ENCODE data around the gene USP6NL.
"Not testable (repeated sequence)": the region's sequence is repeated elsewhere in the genome, so short reads cannot be mapped to it uniquely, and the experiment has no call there.

Gene USP6NL

DNA sequence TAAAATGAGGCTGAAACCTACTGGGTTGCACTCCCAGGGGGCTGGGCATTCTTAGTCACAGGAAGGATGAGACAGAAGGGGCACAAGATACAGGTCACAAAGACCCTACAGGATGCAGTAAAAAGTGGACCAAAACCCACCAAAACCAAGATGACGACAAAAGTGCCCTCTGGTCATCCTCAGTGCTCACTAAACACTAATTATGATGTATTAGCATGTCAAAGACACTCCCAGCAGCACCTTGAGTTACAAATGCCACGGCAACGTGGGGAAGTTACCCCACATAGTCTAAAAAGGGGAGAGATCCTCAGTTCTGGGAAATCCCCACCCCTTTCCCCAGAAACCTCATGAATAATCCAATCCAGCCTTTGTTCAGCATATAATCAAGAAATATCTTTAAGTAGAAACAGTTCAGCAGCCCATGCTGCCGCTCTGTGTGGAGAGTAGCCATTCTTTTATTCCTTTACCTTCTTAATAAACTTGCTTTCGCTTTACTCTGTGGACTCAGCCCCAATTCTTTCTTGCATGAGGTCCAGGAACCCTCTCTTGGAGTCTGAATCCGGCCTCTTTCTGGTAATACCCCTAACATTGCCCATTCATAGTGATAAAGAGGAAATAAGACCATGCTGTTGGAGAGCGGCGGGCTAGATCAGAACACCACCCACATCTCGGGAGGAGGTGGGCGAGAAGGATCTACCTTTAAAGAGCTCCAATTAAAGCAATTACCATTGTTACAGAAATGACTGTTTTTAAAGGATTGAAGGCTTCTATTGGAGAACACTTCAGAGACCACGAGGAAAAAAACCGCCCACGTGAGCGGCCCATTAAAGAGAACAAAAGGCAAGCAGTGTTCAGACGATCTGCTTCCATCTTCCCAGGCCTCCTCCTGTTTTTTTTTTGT, 170.9 kb downstream of the USP6NL start:
- no peak for DNase-seq

DNA sequence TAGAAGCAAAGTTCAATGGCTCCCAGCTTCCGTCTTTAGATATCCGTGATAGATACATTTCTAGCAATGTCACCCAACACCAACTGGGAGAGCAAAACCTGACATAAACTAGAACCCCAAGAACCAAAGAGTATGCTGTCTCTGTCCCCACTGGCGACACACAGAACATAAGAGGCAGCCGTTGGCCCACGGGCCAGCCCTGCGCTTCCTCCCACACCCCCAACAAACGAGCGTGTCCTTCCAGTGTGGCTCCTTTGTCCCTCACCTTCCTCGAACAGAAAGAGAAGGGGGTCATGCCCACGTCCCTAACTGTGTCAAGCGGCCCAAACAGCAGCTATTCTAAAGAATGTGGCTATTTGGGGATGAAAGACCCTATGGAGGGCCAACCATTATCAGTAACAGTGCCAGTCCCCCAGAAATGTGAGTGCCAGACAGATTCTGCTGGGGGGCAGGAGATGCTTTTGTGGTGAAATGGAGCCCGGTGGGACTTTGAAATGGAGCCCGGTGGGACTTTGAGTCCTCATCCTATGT, 171.9 kb downstream of the USP6NL start:
- DNase-seq = no peak

DNA sequence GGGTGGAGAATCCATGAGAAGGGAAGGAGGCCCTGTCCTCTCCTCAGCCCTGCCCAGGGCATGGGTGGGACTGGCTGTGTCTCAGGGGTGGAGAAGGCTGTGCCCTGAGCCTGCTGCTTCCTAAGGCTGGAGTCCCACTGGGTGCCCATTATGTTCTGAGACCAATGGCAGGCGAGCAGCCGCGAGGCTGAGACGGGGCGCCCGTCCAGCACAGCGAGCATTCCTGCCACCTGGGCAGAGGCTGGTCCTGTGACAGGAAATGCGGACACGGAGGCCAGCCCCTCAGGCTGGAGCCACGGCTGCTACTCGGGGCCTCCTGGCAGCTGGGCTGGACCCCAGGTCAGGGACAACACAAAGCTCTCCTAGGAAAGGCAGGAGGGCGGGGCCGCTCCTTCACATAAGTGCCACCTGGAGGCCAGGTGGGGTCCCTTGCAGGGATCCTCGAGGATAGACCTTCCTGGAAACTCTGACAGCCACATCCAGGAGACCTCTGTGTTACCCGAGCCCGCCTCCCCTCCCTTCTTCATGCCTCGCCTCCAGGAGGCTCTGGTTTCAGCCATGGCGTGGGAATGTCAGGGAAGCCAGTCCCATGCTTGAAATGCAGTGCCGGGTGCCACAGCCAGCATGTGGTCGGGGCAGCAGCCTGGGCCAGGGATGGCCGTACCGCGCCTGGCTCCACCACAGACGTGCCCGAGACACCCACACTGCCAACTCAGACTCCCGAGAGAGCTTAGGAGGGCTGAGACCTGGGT, 173.9 kb downstream of the USP6NL start:
- no peak for DNase-seq

DNA sequence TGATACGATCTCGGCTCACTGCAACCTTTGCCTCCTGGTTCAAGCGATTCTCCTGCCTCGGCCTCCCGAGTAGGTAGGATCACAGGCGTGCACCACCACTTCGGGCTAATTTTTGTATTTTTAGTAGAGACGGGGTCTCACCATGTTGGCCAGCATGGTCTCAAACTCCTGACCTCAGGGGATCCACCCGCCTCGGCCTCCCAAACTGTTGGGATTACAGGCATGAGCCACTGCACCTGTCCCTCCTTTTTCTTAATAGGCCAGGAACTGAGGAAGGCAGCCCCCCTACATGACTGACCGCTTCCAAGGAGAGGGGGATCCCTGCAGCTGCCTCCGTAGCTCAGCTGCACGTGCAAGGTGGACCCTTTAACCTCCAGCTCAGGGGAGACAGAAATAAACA, 175.0 kb downstream of the USP6NL start:
- not testable (repeated sequence) for DNase-seq

DNA sequence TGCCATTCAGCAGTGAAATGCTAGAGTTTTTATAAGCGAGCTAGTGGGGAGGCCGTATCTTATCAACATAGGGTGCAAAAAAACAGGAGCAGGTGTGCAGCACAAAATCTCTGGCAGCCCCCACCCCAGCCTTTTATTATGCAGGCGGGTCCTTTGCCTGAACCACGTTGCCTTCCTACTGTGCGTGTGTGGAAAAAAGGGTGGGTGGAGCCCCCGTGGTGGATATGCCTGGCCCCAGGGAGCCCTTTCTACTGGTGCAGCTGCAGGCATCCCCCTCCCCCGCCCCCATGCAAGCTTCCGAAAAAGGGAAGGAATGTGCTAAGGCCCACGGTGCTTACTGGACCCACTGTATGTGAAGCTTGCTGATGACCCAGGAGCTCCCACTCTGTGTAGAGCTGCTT, 175.9 kb downstream of the USP6NL start:
- DNase-seq = no peak

DNA sequence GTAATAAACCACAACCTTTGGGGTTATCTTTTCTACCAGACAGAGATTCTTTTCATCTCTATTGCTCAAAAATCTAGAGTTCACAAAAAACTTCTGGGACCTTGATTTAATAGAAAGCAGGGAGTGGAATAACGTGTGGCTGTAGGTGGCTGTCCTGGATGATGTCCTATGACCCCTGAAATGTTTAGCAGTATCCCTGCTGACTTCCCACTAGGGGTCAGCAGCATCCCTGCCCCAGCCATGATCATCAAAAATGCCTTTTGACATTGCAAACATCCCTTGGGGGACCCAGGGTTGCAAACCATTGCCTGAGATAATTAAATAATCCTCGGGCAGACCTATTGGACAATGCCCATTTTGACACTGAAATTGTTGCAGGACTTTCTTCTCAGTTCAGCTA, 177.1 kb downstream of the USP6NL start:
- DNase-seq = no peak

DNA sequence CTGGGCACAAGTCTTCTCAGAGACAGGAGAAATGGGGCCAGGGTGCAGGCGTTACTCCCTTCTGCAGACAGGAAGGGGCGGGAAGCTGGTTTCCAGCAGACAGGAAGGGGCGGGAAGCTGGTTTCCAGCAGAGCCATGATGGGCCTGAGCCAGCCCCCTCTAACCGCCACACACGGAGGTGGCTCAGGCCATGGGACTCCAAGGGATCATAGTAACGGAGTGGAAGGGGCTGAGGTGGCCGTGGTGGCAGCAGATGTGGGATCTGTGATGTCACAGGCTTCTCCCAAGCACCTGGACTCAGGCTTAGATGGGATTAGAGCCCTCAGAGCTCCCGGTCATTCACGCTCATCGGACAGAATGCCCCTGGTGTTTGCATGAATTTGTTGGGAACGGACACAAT, 177.8 kb downstream of the USP6NL start:
- DNase-seq = no peak

DNA sequence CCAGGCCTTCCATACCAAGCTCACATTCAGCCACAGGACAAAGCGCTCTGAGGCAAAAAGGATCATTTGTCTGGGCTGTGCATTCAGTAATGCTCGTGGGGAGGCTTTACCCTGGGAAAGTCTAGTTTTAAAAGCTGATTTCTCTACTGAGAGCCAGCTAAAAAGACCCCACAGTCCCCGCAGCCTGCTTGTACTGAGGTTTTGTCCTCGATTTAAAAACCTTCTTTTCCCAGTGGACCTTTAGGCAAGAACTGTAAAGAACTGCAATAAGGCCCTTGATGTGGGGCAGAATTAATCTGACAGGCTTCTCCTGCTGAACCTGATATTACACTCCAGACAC, 180.3 kb downstream of the USP6NL start:
- DNase-seq = no peak

DNA sequence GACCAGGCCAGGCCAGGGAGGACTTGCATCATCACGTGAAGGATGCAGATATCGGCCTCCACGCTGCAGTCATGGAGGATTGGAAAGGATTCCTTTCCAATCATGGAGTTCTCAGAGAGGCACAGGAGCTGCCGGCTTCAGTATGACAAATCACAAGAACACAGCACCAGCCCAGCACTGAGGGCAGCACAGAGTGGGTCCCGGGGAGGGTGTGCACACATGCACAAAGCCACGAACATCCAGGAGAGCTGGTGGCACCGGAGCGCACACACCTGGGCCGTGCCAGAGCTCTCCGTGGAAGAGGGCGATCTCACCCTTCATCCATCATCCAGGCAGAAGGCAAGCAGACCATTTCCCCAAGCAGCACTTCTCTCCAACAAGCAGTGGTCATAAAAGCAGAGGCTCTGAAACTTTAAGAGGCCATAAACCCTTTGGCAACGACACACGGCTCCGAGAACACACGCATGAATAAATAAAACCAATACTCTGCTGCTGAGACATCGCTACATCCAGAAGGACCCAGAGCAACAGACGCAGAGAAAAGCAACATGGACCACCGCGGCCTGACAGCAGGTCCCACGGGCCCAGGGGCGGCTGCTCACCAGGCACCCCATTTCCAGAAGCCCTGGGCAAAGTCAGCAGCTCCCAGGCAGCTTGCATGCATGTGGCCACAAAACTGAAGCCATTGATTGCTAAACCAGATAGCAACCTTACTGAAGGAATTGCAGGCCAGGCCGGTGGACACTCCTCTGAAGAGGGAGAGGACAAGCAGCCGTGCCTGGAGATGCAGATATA, 180.8 kb downstream of the USP6NL start:
- no peak for DNase-seq

DNA sequence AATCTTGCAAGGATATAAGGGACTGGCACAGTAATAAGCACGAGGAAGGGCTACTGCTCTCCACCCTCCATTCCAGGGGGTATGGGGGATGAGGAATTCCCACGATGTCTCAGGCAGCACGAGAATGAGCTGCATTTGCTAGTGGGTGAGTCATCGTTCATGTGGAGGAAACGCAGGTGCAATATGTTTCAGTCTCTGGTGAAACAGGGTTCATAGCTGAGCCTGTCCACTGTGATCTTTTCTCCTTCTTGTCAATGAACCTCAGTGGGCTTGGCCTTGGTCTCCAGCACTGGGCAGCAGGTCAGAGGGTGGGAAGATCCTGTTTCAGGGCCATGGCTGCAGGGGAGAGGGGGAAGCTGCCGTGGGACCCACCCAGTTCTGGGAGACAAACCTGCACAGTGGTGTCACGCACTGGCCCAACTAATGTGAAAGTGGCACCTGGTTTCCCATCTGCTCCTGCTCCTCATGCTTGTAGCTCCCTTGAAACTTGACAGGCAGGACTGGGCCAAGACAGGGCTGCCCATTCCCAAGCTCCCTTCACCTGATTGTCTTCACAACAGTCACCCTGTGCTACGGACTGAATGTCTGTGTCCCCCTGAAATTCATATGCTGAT, 181.9 kb downstream of the USP6NL start:
- no peak for DNase-seq

DNA sequence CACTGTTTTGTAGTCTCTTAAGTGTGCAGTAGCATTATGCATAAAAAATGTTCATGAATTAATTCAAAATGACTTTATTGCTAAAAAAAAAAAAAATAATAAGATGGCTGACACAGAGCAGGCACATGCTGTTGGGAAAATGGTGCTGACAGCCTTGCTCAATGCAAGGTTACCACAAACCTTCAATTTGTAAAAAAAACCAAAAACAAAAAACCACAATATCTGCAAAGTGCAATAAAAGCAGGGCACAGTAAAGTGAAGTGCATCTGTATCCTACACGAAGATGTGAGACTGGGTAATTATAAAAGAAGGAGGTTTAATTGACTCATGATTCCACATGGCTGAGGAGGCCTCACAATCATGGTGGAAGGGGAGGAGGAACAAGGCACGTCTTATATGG, 185.8 kb downstream of the USP6NL start:
- no peak for DNase-seq

DNA sequence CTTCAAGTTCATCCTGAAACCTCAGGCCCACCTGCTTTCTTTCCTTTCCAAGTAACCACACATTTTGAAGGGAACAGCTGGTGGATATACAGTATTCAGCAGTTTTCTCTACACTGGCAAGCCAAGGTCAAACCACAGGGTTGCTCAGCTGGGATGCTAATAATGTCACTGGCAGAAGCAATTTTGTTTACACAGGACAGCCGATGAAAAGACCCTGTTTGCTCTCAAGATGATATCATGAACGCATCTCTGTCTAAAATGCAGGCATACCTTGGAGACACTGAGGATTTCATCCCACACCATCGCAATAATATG, 186.2 kb downstream of the USP6NL start:
- DNase-seq = peak; percentile 45

DNA sequence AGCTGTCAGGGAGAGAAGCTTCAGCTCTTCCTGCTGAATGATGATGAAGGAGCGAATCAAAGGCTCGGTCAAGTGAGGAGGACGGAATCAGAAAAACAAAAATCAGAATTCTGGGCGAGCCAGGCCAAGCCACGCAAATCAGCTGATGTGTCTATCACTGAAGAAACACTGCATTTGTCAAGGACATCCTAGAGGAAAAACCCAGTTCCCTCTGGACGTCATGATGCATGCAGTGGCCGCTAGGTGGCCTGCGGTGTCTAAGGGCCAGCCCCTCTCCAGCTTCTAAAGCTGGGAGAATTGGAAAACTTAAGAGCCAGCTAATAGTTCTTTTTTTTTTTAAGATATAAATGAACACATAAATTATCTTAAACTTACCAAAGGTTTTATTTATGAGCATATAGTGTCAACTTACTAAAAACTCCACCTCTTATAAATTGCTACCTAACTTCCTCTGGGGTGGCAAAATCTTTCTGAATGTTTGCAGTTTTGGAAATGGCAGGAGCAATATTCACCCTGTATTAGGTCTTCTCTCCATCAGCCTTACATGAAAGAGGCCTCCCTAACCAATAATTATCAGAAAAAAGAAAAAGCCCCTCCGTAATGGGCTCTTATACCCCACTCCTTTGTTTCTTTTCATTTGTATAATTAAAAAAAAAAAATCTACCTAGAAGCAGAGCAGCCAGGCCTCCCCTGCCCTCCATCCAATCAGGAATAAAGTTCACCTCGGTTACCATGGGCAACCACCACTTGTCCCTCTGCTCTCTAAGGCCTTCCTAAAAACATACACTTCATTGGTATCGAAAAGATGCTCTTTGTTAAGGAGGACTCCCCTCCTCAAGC, 186.8 kb downstream of the USP6NL start:
- peak; percentile 59 for DNase-seq

DNA sequence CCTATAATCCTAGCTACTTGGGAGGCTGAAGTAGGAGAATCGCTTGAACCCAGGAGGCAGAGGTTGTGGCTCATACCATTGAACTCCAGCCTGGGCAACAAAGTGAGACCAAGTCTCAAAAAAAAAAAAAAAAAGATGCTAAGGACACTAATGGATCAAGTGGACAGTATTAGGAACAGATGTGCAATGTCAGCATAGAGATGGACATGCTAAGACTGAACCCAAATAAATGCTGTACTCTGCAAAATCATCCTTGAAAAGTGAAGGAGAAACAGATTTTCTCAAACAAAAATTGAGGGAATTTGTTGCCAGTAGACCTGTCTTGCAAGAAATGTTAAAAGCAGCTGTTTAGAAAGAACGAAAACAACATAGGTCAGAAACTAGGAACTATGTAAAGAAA, 194.5 kb downstream of the USP6NL start:
- DNase-seq = no peak

DNA sequence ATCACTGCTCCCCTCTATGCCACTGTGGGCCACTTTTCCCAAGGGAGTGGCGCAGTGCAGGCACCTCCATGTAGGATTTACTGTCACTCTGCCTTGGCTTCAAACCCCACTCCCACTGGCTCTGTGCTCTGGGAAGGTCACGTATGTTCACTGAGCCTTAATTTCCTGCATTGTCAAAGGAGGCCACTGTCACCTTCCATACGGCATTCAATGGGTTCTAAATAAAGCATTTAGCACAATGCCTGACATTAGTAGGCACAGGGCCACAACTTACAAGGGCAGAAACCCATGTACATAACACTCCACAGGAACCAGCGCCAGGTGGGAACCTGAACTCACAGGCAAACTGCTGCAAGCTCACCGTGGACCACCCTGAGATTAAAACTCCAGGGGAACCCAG, 196.4 kb downstream of the USP6NL start:
- DNase-seq = no peak

DNA sequence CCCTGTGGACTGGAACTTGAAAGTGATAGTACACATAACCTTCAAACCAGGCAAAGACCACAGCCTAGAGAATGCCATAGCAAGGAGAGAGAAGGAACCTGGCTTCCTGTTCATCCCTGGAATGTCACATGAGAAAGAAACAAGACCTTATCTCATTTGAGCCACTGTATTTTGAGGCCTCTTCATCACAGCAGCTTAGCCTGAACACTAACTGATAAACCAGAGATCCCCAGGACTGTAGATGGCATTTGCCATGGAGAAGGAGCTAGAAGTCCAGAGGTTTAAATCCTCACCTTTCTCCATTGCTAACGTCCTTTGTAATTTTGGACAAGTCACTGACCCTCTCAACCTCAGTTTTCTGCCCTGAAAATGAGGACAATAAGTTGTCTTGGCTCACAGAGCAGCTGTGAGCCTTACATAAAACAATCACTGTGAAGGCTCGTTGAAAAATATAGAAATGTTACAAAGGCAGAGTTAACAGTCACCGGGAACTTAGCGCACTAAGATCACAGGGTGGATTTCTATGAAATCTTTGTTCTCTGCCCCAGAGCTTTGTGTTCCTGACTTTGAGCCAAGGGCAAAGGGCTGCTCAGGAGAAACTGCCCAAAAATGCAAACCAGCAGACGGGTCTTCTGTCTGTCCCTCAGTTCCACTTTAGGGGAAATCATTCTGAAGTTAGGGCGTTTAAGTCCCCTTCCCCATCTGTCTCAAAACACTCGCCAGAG, 197.0 kb downstream of the USP6NL start:
- no peak for DNase-seq

DNA sequence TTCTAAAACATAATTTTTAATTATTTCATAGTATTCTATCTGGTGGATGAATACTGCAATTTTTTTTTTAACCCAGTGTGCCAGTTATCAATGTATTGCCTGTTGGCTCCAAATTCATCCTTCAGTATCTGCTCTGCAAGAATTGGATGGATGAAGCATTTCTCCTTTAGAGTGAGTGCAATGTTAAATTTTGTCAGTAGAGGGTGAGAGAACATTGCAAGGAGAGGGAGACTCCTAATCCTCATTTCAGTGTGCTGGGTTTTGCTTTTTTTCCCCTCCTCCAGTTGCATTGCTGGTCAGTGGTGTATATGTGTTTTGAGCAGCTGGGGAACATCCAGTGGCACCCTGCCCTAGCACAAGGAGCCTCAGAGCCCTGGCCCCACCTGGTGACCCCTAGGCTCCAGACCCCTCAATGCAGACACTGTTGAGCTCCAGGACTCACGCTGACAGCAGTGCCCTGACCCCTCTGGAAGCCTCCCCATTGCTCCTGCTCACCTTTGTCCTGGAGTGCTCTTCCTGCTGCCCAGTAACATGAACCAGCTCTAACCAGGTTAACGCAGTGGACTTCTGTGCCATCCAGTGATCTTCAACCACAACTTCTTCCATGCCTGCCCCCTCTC, 199.4 kb downstream of the USP6NL start:
- DNase-seq = no peak

DNA sequence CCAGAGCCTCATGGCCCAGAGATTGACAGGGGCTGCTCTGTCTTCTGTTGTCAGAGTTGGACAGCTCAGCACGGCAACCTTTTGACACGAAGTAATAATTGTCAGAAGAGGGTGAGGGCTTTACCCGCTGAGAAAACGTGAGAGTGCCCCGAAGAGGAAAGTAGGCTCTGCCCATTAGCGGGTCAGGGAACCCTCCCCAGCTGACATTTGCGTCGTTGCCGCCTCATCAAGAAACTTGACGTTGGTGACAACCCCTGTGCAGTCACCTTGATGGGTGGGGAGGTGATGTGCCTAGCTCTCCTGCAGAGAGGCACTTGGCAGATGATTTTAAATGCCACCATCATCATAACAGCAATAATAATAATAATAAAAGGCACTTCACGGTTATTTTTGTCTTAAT, 202.1 kb downstream of the USP6NL start:
- DNase-seq = peak; percentile 39

DNA sequence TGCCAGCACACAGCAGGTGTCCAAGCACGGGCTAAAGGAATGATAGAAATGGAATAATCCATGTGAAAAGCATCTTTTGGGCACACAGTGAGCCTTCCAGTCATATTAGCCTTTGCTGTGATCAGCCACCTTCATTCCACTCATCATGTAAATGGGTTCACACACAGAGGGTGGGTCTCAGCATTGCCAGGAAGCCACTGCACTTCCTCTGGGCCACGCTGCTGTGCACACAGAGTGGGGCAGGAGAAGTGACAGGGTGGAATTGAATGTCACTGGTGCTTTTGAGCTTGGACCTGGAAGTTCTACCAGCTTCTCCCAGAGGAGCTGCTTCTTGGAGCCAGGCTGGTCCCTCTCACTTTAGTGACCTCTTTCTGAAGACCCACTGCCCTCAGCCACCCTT, 203.5 kb downstream of the USP6NL start:
- no peak for DNase-seq

DNA sequence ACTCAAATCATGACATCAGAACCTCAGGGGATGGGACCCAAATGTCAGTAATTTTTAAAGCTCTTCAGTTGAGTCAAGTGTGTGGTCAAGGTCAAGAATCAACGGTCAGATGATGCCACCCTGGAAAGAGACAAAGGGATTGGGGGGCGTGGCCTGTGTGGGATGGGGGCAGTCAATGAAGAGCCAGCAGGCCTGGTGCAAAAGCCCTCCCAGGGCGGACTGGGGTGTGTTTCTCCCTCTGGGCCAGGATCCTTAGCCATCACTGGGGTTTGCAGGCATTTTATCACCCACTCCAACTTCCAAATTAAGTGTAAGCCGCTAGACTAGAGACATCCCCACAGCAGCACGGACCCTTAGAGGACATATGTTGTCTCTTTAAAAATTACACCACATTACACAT, 204.7 kb downstream of the USP6NL start:
- no peak for DNase-seq

DNA sequence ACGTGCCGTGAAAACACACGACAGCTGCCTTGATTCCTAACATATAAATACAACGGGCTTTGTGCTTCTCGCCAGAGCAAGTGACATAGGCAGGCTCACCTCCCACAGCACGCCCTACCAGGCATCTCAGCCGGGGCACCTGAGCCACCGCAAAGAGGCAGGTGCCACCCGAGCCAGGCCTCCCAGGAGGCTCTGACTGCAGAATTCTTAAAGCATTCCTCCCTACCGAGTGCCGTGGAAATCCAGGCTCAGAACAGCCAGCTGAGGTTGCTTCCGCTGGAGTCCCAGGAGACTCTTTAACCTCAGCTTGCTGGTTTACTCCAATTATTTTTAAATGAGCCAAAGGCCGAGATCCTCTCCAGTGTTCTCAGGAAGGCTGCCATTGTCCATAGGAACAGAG, 206.5 kb downstream of the USP6NL start:
- no peak for DNase-seq

All from NCI-H2227 treated with DMSO at 0.1 percent for 48 hours (cell line).